WTC11 (cell line): ENCODE measurements around the gene NPY. TPM values are rescaled to one million over a fixed set of nuclear protein-coding genes. Genes with fewer than 3 reads are reported as not detected.

Source experiments
- ATAC-seq: fragments of 200-7000 bp; cut with Tn5 transposase; 2 replicates; pipeline ENCODE4 v1.10.0; 2021; ENCODE audit warnings: mild to moderate bottlenecking, moderate library complexity
- CTCF ChIA-PET: fragments of 300-600 bp; sonication (Branson Sonifier 250); formaldehyde crosslinking; loops from one replicate; lab custom pipeline; 2021; ENCODE audit warnings: antibody characterized with exemption; lab: Charles Lee
- POLR2A ChIA-PET: fragments of 350-600 bp; sonication (Branson Sonifier 250); formaldehyde crosslinking; loops from one replicate; lab custom pipeline; 2021; ENCODE audit warnings: antibody characterized with exemption; lab: Charles Lee
- DNase-seq: peaks from one replicate; pipeline ENCODE4 v3.0.0; 2021; ENCODE audit warnings: low spot score
- H3K27ac Mint-ChIP-seq: 2 replicates; pipeline ENCODE4 v1.8.0; 2021; ENCODE audit warnings: mixed read lengths
- H3K27me3 Mint-ChIP-seq: 2 replicates; pipeline ENCODE4 v1.8.0; 2021; ENCODE audit warnings: low read depth, mild to moderate bottlenecking, moderate library complexity, mixed read lengths
- H3K36me3 Mint-ChIP-seq: 2 replicates; pipeline ENCODE4 v1.8.0; 2021; ENCODE audit warnings: mixed read lengths
- H3K4me1 Mint-ChIP-seq: 2 replicates; pipeline ENCODE4 v1.8.0; 2022; ENCODE audit warnings: mixed read lengths
- H3K4me3 Mint-ChIP-seq: 2 replicates; pipeline ENCODE4 v1.8.0; 2021; ENCODE audit warnings: mild to moderate bottlenecking, moderate library complexity, mixed read lengths
- H3K9me3 Mint-ChIP-seq: 2 replicates; pipeline ENCODE4 v1.8.0; 2021; ENCODE audit warnings: mixed read lengths
- E2F1 ChIP-seq: sonication (generic); formaldehyde crosslinking; IDR thresholded peaks from 2 replicates; pipeline ENCODE4 v1.8.0; 2022; ENCODE audit warnings: mild to moderate bottlenecking, missing genetic modification reagents
- E2F4 ChIP-seq: sonication (generic); formaldehyde crosslinking; IDR thresholded peaks from 2 replicates; pipeline ENCODE4 v1.8.1; 2022; ENCODE audit warnings: low read depth, mild to moderate bottlenecking, moderate library complexity, missing genetic modification reagents, borderline replicate concordance
- EMX1 ChIP-seq: fragments of 250-450 bp; sonication (Bioruptor Pico); IDR thresholded peaks from 2 replicates; pipeline ENCODE4 v1.8.0; 2021; ENCODE audit warnings: mild to moderate bottlenecking
- ERG ChIP-seq: fragments of 250-450 bp; sonication (Bioruptor Pico); IDR thresholded peaks from 2 replicates; pipeline ENCODE4 v1.8.0; 2021; ENCODE audit warnings: mild to moderate bottlenecking
- FOXP1 ChIP-seq: sonication (generic); formaldehyde crosslinking; IDR thresholded peaks from 2 replicates; pipeline ENCODE4 v1.8.0; 2022; ENCODE audit warnings: missing genetic modification reagents, mild to moderate bottlenecking, moderate library complexity, borderline replicate concordance
- GRHL2 ChIP-seq: fragments of 250-450 bp; sonication (Bioruptor Pico); IDR thresholded peaks from 2 replicates; pipeline ENCODE4 v1.8.0; 2022; ENCODE audit warnings: mild to moderate bottlenecking, moderate library complexity; ENCODE audit not compliant: insufficient replicate concordance, severe bottlenecking
- HMGA2 ChIP-seq: fragments of 250-450 bp; sonication (Bioruptor Pico); IDR thresholded peaks from 2 replicates; pipeline ENCODE4 v1.4.0; 2021; ENCODE audit warnings: mild to moderate bottlenecking, moderate library complexity
- HMGXB4 ChIP-seq: sonication (generic); formaldehyde crosslinking; IDR thresholded peaks from 2 replicates; pipeline ENCODE4 v1.8.1; 2023; ENCODE audit warnings: mild to moderate bottlenecking, moderate library complexity, missing genetic modification reagents
- IRF2 ChIP-seq: sonication (generic); formaldehyde crosslinking; IDR thresholded peaks from 2 replicates; pipeline ENCODE4 v1.8.0; 2022; ENCODE audit warnings: low read depth, missing genetic modification reagents, borderline replicate concordance
- NFATC4 ChIP-seq: fragments of 250-450 bp; sonication (Bioruptor Pico); IDR thresholded peaks from 2 replicates; pipeline ENCODE4 v1.9.0; 2021; ENCODE audit warnings: mild to moderate bottlenecking
- NR2C2 ChIP-seq: sonication (generic); formaldehyde crosslinking; IDR thresholded peaks from 2 replicates; pipeline ENCODE4 v1.8.0; 2022; ENCODE audit warnings: mild to moderate bottlenecking, missing genetic modification reagents
- OVOL2 ChIP-seq: fragments of 250-450 bp; sonication (Bioruptor Pico); IDR thresholded peaks from 2 replicates; pipeline ENCODE4 v1.9.0; 2021; ENCODE audit warnings: mild to moderate bottlenecking, borderline replicate concordance
- SMAD3 ChIP-seq: sonication (generic); formaldehyde crosslinking; IDR thresholded peaks from 2 replicates; pipeline ENCODE4 v1.8.0; 2022; ENCODE audit warnings: missing genetic modification reagents, mild to moderate bottlenecking, borderline replicate concordance
- SMAD4 ChIP-seq: sonication (generic); formaldehyde crosslinking; IDR thresholded peaks from 2 replicates; pipeline ENCODE4 v1.8.0; 2022; ENCODE audit warnings: mild to moderate bottlenecking, missing genetic modification reagents
- SP1 ChIP-seq: sonication (generic); formaldehyde crosslinking; conservative IDR thresholded peaks from 2 replicates; pipeline ENCODE4 v1.8.1; 2022; ENCODE audit warnings: missing genetic modification reagents
- STAT6 ChIP-seq: sonication (generic); formaldehyde crosslinking; conservative IDR thresholded peaks from 2 replicates; pipeline ENCODE4 v1.8.1; 2023; ENCODE audit warnings: mild to moderate bottlenecking, low read depth, missing genetic modification reagents, moderate library complexity
- USF1 ChIP-seq: sonication (generic); formaldehyde crosslinking; IDR thresholded peaks from 2 replicates; pipeline ENCODE4 v1.8.0; 2022; ENCODE audit warnings: mild to moderate bottlenecking, missing genetic modification reagents
- ZBTB43 ChIP-seq: sonication (generic); formaldehyde crosslinking; IDR thresholded peaks from 2 replicates; pipeline ENCODE4 v1.8.1; 2023; ENCODE audit warnings: mild to moderate bottlenecking, missing genetic modification reagents
- ZNF281 ChIP-seq: sonication (generic); formaldehyde crosslinking; IDR thresholded peaks from 2 replicates; pipeline ENCODE4 v1.8.0; 2023; ENCODE audit warnings: mild to moderate bottlenecking, missing genetic modification reagents
- ZNF671 ChIP-seq: fragments of 250-450 bp; sonication (Bioruptor Pico); IDR thresholded peaks from 2 replicates; pipeline ENCODE4 v1.8.0; 2021; ENCODE audit warnings: mild to moderate bottlenecking
- total RNA-seq: library from RNA; stranded (reverse); gene quantifications from 3 replicates; pipeline ENCODE4 v1.2.3, GENCODE V29; 2021

The NPY gene
- total RNA-seq, 1 experiment from 2014 or later: 0.63 TPM

GRCh38 chr7:24334012-24334411, 50.0 kb downstream of the NPY start (continued):
- TF ChIP-seq NFATC4 (CRISPR knock-in tag) (no peak), E2F1 (CRISPR knock-in tag) (no peak), NR2C2 (CRISPR knock-in tag) (no peak)

GRCh38 chr7:24334627-24335026, 50.6 kb downstream of the NPY start:
- POLR2A ChIA-PET: no interaction called here

More at GRCh38 chr7:24334627-24335026, 50.6 kb downstream of the NPY start:
- Mint-ChIP-seq H3K36me3 (peaks cover 18% of the 10 kb centered on the region), H3K4me1 (peaks cover 35% of the 10 kb centered on the region), H3K4me3 (no peak overlapping the region), H3K27ac (no peak overlapping the region), H3K27me3 (peaks cover 54% of the 10 kb centered on the region), H3K9me3 (peaks cover 17% of the 10 kb centered on the region)
- DNase-seq: no peak
- no peak for TF ChIP-seq ZNF281 (CRISPR knock-in tag)
- TF ChIP-seq OVOL2 (CRISPR knock-in tag): no peak
- no peak for TF ChIP-seq ZBTB43
- no peak for TF ChIP-seq E2F4 (CRISPR knock-in tag)
- TF ChIP-seq GRHL2 (CRISPR knock-in tag): no peak
- no peak for TF ChIP-seq ZNF671
- TF ChIP-seq SP1 (CRISPR knock-in tag): no peak
- TF ChIP-seq IRF2 (CRISPR knock-in tag): no peak
- no peak for TF ChIP-seq HMGXB4
- TF ChIP-seq HMGA2 (CRISPR knock-in tag): no peak
- TF ChIP-seq EMX1 (CRISPR knock-in tag): no peak
- no peak for TF ChIP-seq FOXP1 (CRISPR knock-in tag)
- TF ChIP-seq SMAD3 (CRISPR knock-in tag): no peak
- TF ChIP-seq STAT6 (CRISPR knock-in tag): no peak
- no peak for TF ChIP-seq SMAD4
- TF ChIP-seq ERG (CRISPR knock-in tag): no peak
- no peak for TF ChIP-seq USF1 (CRISPR knock-in tag)
- no peak for TF ChIP-seq E2F1 (CRISPR knock-in tag)
- ATAC-seq: no peak
- CTCF ChIA-PET: interaction anchor here (1.9 kb wide), 1 partner anchor 16 kb away, joined by 6 read pairs; no protein-coding TSS in a partner anchor
